ENCODE data around the gene DOK3.
"Not testable (repeated sequence)": the region's sequence is repeated elsewhere in the genome, so short reads cannot be mapped to it uniquely, and the experiment has no call there.

The DOK3 gene

DNA sequence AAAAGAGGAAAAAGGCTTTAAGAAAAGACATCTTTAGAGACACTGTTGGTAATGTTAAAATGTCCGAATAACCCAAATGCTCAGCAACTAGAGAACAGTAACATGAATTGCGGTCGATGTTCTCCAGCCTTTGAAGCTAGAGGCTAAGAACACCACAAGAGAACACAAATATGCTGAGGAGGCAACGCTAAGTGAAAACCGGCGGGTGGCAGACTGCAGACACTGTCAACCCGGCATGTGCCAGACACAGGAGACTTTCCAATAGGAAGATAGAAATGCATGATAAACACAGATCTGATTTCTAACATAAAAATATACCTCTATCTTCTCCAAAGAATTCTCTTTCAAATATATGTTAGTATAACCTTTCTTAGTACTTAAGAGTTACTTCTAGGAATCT is 25.5 kb upstream of the DOK3 start:
- Histone ChIP-seq H3K27ac (ENCODE audit: low read length) (no peak overlapping the region), H3K27me3 (ENCODE audit: control insufficient read depth, insufficient read depth, low read length) (no peaks in the 10 kb centered on the region), H3K4me1 (ENCODE audit: control insufficient read depth, insufficient read depth, low read length) (no peaks in the 10 kb centered on the region), H3K9me3 (ENCODE audit: control insufficient read depth, insufficient read depth, low read length) (no peaks in the 10 kb centered on the region), H3K36me3 (ENCODE audit: control insufficient read depth, insufficient read depth, low read length) (peaks cover 25% of the 10 kb centered on the region), H3K4me3 (ENCODE audit: low read length) (no peak overlapping the region)
- DNase-seq (ENCODE audit: low read depth, low spot score): no peak
- WGBS (ENCODE audit: insufficient coverage, insufficient read length): no CpG with 5 or more reads among the region's 7 CpGs

DNA sequence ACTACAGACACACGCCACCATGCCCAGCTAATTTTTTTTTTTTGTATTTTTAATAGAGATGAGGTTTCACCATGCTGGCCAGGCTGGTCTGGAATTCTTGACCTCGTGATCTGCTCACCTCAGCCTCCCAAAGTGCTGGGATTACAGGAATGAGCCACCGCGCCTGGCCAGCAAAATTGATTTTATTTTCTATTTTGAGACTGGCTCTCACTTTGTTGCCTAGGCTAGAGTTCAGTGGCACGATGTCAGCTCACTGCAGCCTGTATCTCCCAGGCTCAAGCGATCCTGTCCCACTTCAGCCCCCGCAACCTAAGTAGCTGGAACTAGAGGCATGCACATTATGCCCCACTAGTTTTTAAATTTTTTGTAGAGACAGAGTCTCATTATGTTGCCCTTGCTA is 24.8 kb upstream of the DOK3 start:
- peaks cover 32% of the 10 kb centered on the region for H3K36me3 ChIP-seq (ENCODE audit: control insufficient read depth, insufficient read depth, low read length)
- H3K4me3 ChIP-seq (ENCODE audit: low read length); H3K4me1 ChIP-seq (ENCODE audit: control insufficient read depth, insufficient read depth, low read length); H3K27me3 ChIP-seq (ENCODE audit: control insufficient read depth, insufficient read depth, low read length); H3K9me3 ChIP-seq (ENCODE audit: control insufficient read depth, insufficient read depth, low read length); H3K27ac ChIP-seq (ENCODE audit: low read length); DNase-seq (ENCODE audit: low read depth, low spot score): not testable (repeated sequence)
- WGBS (ENCODE audit: insufficient coverage, insufficient read length): no CpG with 5 or more reads among the region's 7 CpGs

GRCh38 chr5:177531209-177531940 is 21.7 kb upstream of the DOK3 start:
- Histone ChIP-seq H3K36me3 (ENCODE audit: control insufficient read depth, insufficient read depth, low read length) (peaks cover 36% of the 10 kb centered on the region), H3K27ac (ENCODE audit: low read length) (no peak overlapping the region), H3K9me3 (ENCODE audit: control insufficient read depth, insufficient read depth, low read length) (no peaks in the 10 kb centered on the region), H3K27me3 (ENCODE audit: control insufficient read depth, insufficient read depth, low read length) (no peaks in the 10 kb centered on the region), H3K4me3 (ENCODE audit: low read length) (no peak overlapping the region), H3K4me1 (ENCODE audit: control insufficient read depth, insufficient read depth, low read length) (no peaks in the 10 kb centered on the region)
- no peak for DNase-seq (ENCODE audit: low read depth, low spot score)
- no CpG with 5 or more reads among the region's 27 CpGs for WGBS (ENCODE audit: insufficient coverage, insufficient read length)

DNA sequence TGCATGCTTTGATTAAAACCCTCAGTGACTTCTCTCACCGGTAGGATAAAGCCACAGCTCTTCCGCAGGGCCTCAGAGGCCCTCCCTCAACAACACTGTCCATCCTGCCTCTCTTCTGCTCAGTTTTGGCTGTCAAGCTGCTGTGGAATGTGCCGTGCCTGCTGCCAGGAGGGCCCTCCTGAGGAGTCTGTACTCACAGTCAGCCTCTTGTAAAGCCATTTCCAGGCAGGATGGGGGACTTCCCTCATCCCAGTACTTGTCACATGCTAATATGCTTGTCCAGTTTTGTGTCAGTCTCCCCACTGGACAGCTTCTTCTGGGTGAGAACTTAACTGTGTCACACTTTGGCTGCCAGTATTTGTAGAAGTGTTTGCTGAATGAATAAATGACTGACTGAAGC is 21.0 kb upstream of the DOK3 start:
- no peak overlapping the region for H3K4me3 ChIP-seq (ENCODE audit: low read length)
- no peaks in the 10 kb centered on the region for H3K4me1 ChIP-seq (ENCODE audit: control insufficient read depth, insufficient read depth, low read length)
- no CpG with 5 or more reads among the region's 3 CpGs for whole genome bisulfite sequencing (ENCODE audit: insufficient coverage, insufficient read length)
- H3K27ac ChIP-seq (ENCODE audit: low read length): no peak overlapping the region
- H3K36me3 ChIP-seq (ENCODE audit: control insufficient read depth, insufficient read depth, low read length): peaks cover 33% of the 10 kb centered on the region
- no peaks in the 10 kb centered on the region for H3K9me3 ChIP-seq (ENCODE audit: control insufficient read depth, insufficient read depth, low read length)
- no peaks in the 10 kb centered on the region for H3K27me3 ChIP-seq (ENCODE audit: control insufficient read depth, insufficient read depth, low read length)
- DNase-seq (ENCODE audit: low read depth, low spot score): no peak

DNA sequence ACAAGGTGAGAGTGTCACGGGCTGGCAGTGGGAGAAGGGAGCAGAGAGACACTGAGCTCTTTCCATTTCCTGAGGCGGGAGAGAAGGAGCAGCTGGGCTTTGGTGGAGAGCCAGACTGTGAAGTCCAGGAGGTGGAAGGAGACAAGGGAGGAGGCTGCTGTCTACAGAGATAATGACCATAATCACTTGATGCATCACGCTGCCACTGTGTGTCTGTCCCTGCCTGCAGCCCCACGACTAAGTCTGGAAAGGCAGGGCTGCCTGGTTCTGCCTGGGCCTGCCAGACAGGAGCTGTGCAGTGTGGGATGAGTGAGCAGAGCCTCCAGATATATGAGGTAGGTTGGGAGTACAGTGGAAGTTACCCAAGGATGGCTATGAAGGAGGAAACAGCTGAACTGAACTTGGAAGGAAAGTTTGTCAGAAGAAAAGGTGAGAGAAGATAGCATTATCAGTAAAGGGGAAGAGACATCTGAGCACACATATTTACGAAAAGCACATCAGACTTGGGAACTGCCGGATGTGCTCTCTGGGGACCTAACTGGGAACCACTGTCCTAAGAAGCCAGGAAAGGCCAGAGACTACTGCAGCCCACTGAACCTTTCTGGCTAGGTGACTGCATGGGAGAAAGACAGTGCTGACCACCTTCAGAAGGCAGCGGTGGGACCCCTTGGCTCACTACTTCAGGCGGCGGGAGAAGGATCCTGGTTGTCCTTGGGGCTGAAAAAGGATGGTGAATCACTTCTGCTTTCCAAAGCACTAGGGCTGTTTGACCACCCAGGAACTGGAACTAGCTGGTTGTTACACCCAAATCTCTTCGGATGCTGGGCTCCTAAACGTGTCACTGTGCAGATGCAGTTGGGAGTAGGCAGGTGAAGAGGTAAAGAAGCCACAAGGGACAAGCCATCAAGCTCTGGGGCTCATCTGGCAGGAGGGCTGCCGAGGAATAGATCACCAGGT is 19.9 kb upstream of the DOK3 start:
- no peak overlapping the region for H3K4me3 ChIP-seq (ENCODE audit: low read length)
- H3K36me3 ChIP-seq (ENCODE audit: control insufficient read depth, insufficient read depth, low read length): peaks cover 40% of the 10 kb centered on the region
- no peak for DNase-seq (ENCODE audit: low read depth, low spot score)
- no peak overlapping the region for H3K27ac ChIP-seq (ENCODE audit: low read length)
- WGBS (ENCODE audit: insufficient coverage, insufficient read length): no CpG with 5 or more reads among the region's 12 CpGs
- no peaks in the 10 kb centered on the region for H3K27me3 ChIP-seq (ENCODE audit: control insufficient read depth, insufficient read depth, low read length)
- no peaks in the 10 kb centered on the region for H3K9me3 ChIP-seq (ENCODE audit: control insufficient read depth, insufficient read depth, low read length)
- H3K4me1 ChIP-seq (ENCODE audit: control insufficient read depth, insufficient read depth, low read length): no peaks in the 10 kb centered on the region

DNA sequence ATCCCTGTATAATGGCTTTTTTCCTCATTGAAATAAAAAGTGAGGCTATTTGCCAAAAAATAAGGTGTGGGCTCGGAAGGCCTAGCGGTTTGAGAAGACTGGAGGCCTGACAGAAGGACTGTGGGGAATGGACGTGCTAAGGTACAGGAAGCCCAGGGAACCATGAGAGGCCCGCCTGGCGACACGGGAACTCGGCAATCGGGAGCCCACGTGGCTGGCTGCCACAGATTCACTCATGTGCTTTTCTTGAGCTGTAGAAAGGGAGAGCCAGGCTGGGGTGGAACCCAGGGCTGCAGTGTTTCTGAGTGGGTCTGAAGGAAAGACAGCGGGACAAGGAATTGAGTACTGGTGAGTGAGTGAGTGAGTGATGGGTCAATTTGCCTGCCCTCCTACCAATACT is 19.0 kb upstream of the DOK3 start:
- H3K4me1 ChIP-seq (ENCODE audit: control insufficient read depth, insufficient read depth, low read length): no peaks in the 10 kb centered on the region
- no peak overlapping the region for H3K27ac ChIP-seq (ENCODE audit: low read length)
- WGBS (ENCODE audit: insufficient coverage, insufficient read length): no CpG with 5 or more reads among the region's 10 CpGs
- H3K4me3 ChIP-seq (ENCODE audit: low read length): no peak overlapping the region
- H3K36me3 ChIP-seq (ENCODE audit: control insufficient read depth, insufficient read depth, low read length): peaks cover 49% of the 10 kb centered on the region
- no peaks in the 10 kb centered on the region for H3K9me3 ChIP-seq (ENCODE audit: control insufficient read depth, insufficient read depth, low read length)
- no peak for DNase-seq (ENCODE audit: low read depth, low spot score)
- no peaks in the 10 kb centered on the region for H3K27me3 ChIP-seq (ENCODE audit: control insufficient read depth, insufficient read depth, low read length)

DNA sequence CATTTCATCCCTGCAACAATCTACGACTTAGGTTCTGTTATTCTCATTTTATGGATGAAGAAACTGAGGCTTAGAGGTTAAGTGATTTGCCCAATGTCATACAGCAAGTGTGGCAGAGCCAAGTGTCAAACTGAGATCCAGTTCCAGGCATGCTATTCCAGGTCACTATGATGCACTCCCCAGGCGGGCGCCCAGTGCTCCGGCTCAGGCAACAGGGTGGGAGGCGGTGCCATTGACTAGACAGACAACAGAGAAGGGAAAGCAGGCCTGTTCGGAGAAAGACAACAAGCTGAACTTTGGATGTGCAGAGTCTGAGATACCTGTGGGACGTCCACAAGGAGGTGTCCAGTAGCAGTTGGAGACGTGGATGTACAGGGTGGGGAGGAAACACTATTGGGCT is 18.0 kb upstream of the DOK3 start:
- H3K27me3 ChIP-seq (ENCODE audit: control insufficient read depth, insufficient read depth, low read length): no peaks in the 10 kb centered on the region
- no CpG with 5 or more reads among the region's 8 CpGs for WGBS (ENCODE audit: insufficient coverage, insufficient read length)
- H3K27ac ChIP-seq (ENCODE audit: low read length): no peak overlapping the region
- H3K9me3 ChIP-seq (ENCODE audit: control insufficient read depth, insufficient read depth, low read length): no peaks in the 10 kb centered on the region
- no peak overlapping the region for H3K4me3 ChIP-seq (ENCODE audit: low read length)
- DNase-seq (ENCODE audit: low read depth, low spot score): no peak
- H3K36me3 ChIP-seq (ENCODE audit: control insufficient read depth, insufficient read depth, low read length): peaks cover 51% of the 10 kb centered on the region
- H3K4me1 ChIP-seq (ENCODE audit: control insufficient read depth, insufficient read depth, low read length): no peaks in the 10 kb centered on the region

GRCh38 chr5:177526791-177527190 is 17.2 kb upstream of the DOK3 start:
- H3K36me3 ChIP-seq (ENCODE audit: control insufficient read depth, insufficient read depth, low read length): peaks cover 48% of the 10 kb centered on the region
- H3K4me1 ChIP-seq (ENCODE audit: control insufficient read depth, insufficient read depth, low read length): no peaks in the 10 kb centered on the region
- WGBS (ENCODE audit: insufficient coverage, insufficient read length): no CpG with 5 or more reads among the region's 6 CpGs

GRCh38 chr5:177526191-177526590 is 16.6 kb upstream of the DOK3 start:
- Histone ChIP-seq H3K4me1 (ENCODE audit: control insufficient read depth, insufficient read depth, low read length) (no peaks in the 10 kb centered on the region), H3K27ac (ENCODE audit: low read length) (no peak overlapping the region), H3K27me3 (ENCODE audit: control insufficient read depth, insufficient read depth, low read length) (no peaks in the 10 kb centered on the region), H3K9me3 (ENCODE audit: control insufficient read depth, insufficient read depth, low read length) (no peaks in the 10 kb centered on the region), H3K36me3 (ENCODE audit: control insufficient read depth, insufficient read depth, low read length) (peaks cover 51% of the 10 kb centered on the region), H3K4me3 (ENCODE audit: low read length) (no peak overlapping the region)
- no CpG with 5 or more reads among the region's 4 CpGs for WGBS (ENCODE audit: insufficient coverage, insufficient read length)
- DNase-seq (ENCODE audit: low read depth, low spot score): no peak

More at GRCh38 chr5:177526791-177527190, 17.2 kb upstream of the DOK3 start:
- Histone ChIP-seq H3K9me3 (ENCODE audit: control insufficient read depth, insufficient read depth, low read length) (no peaks in the 10 kb centered on the region), H3K27me3 (ENCODE audit: control insufficient read depth, insufficient read depth, low read length) (no peaks in the 10 kb centered on the region), H3K4me3 (ENCODE audit: low read length) (no peak overlapping the region), H3K27ac (ENCODE audit: low read length) (no peak overlapping the region)
- no peak for DNase-seq (ENCODE audit: low read depth, low spot score)

DNA sequence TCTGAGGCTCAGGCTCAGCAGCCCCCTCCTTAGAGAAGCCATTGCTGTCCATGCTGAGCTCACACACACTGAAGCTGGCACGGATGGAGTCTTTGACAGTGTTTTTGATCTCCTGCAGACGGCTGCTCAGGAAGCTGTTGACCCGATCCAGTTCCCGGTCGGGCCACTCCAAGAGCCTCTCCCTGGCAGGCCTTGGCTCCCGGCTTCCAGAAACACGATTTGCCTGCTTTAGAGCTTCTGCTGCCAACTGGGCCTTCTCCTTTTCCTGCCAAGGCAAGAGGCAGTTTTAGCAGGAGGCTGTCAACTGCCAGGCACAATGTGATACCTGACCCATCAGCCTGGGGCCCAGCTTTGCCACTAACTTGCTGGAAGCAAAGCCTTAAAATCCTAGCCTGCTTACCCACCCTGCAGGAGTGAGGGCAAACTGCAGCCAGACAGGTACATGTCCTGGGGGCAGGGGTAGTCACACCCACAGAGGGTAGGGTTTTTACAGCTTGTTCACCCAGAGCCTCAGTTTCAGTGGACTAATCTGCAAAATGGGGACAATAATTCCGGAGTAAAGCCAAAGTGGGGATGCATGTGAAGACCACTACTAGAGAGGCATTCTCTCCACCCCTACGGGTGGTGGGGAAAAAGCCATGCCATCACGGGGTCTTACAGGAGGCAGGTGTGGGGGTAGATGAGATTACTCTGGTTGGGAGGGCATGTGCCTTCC is 15.5 kb upstream of the DOK3 start:
- H3K27ac ChIP-seq (ENCODE audit: low read length): no peak overlapping the region
- no CpG with 5 or more reads among the region's 10 CpGs for WGBS (ENCODE audit: insufficient coverage, insufficient read length)
- H3K27me3 ChIP-seq (ENCODE audit: control insufficient read depth, insufficient read depth, low read length): no peaks in the 10 kb centered on the region
- H3K4me1 ChIP-seq (ENCODE audit: control insufficient read depth, insufficient read depth, low read length): no peaks in the 10 kb centered on the region
- no peak overlapping the region for H3K4me3 ChIP-seq (ENCODE audit: low read length)
- DNase-seq (ENCODE audit: low read depth, low spot score): no peak
- no peaks in the 10 kb centered on the region for H3K9me3 ChIP-seq (ENCODE audit: control insufficient read depth, insufficient read depth, low read length)
- peaks cover 48% of the 10 kb centered on the region for H3K36me3 ChIP-seq (ENCODE audit: control insufficient read depth, insufficient read depth, low read length)
